ENCODE data around the gene KIRREL1. TPM values are rescaled to one million over a fixed set of nuclear protein-coding genes. Genes with fewer than 3 reads are reported as not detected.

KIRREL1 gene
- total RNA-seq, 1 experiment from 2014 or later = 42.4 TPM

DNA sequence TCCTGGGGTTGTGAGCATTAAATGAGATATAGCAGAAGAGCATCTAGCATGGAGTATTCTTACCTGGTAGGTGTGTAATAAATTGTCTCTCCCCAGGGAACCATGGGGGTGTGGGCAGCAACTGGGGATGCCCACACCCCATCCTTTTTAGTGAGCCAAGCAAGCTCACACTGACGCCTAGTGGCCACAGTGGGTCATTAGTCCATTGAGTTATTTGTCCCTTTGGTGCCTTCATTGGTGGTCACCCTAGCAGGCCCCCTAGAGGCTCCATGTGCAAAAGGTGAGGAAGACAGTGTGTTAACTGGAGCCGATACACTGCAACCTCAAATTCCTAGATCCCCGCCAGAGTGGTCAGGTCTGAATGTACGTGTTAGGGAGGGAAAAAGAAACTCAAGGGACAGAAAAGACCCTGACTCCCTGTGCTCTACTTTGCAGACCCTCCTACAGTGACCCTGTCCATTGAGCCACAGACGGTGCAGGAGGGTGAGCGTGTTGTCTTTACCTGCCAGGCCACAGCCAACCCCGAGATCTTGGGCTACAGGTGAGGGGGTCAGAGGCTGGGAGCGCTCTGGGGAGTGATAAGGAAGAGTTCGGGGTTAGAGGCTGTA is 94.0 kb downstream of the KIRREL1 start:
- Mint-ChIP-seq H3K4me3 (no peak overlapping the region), H3K9me3 (no peaks in the 10 kb centered on the region), H3K4me1 (peaks cover 8% of the 10 kb centered on the region), H3K27ac (peak overlapping the region; percentile 69), H3K36me3 (peaks cover 56% of the 10 kb centered on the region), H3K27me3 (ENCODE audit: low read depth) (no peaks in the 10 kb centered on the region)
- peak; percentile 97 for ATAC-seq
- ChIA-PET POLR2A (interaction anchor here (0.8 to 1.0 kb wide), 2 partner anchors 9 to 68 kb away, joined by 3 read pairs; no protein-coding TSS in a partner anchor), CTCF (interaction anchor here (0.6 to 4.7 kb wide), 43 partner anchors 8 to 124 kb away, joined by 3 to 67 read pairs (median 5); partner anchors contain the start of gene KIRREL1)
- DNase-seq (ENCODE audit: low spot score) = peak; percentile 87
- TF ChIP-seq, protein P1, sequence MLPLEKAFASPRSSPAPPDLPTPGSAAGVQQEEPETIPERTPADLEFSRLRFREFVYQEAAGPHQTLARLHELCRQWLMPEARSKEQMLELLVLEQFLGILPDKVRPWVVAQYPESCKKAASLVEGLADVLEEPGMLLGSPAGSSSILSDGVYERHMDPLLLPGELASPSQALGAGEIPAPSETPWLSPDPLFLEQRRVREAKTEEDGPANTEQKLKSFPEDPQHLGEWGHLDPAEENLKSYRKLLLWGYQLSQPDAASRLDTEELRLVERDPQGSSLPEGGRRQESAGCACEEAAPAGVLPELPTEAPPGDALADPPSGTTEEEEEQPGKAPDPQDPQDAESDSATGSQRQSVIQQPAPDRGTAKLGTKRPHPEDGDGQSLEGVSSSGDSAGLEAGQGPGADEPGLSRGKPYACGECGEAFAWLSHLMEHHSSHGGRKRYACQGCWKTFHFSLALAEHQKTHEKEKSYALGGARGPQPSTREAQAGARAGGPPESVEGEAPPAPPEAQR (CRISPR knock-in tag; IDR thresholded peaks at IDR 0.05) = no peak
- TF ChIP-seq HMGA2 (CRISPR knock-in tag; IDR thresholded peaks at IDR 0.05) = no peak
- TF ChIP-seq, protein P2, sequence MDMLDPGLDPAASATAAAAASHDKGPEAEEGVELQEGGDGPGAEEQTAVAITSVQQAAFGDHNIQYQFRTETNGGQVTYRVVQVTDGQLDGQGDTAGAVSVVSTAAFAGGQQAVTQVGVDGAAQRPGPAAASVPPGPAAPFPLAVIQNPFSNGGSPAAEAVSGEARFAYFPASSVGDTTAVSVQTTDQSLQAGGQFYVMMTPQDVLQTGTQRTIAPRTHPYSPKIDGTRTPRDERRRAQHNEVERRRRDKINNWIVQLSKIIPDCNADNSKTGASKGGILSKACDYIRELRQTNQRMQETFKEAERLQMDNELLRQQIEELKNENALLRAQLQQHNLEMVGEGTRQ (CRISPR knock-in tag; IDR thresholded peaks at IDR 0.05) = 0 out of 2 replicates have a peak, but pooled peaks have one; percentile 5
- TF ChIP-seq, protein P3, sequence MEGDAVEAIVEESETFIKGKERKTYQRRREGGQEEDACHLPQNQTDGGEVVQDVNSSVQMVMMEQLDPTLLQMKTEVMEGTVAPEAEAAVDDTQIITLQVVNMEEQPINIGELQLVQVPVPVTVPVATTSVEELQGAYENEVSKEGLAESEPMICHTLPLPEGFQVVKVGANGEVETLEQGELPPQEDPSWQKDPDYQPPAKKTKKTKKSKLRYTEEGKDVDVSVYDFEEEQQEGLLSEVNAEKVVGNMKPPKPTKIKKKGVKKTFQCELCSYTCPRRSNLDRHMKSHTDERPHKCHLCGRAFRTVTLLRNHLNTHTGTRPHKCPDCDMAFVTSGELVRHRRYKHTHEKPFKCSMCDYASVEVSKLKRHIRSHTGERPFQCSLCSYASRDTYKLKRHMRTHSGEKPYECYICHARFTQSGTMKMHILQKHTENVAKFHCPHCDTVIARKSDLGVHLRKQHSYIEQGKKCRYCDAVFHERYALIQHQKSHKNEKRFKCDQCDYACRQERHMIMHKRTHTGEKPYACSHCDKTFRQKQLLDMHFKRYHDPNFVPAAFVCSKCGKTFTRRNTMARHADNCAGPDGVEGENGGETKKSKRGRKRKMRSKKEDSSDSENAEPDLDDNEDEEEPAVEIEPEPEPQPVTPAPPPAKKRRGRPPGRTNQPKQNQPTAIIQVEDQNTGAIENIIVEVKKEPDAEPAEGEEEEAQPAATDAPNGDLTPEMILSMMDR (IDR thresholded peaks at IDR 0.05) = peak; percentile 94
- TF ChIP-seq ZNF138 (CRISPR knock-in tag; conservative IDR thresholded peaks at IDR 0.05) = 0 out of 2 replicates have a peak, but pooled peaks have one; percentile 24

DNA sequence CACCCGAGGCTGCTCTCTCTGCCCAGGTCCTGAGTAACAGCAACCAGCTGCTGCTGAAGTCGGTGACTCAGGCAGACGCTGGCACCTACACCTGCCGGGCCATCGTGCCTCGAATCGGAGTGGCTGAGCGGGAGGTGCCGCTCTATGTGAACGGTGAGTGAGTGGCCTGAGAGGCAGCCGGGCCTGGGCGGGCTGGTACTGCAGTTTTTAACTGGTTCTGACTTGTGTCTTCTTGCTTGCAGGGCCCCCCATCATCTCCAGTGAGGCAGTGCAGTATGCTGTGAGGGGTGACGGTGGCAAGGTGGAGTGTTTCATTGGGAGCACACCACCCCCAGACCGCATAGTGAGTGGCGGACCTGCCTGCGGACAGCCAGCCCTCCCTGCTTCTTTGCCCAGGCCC is 96.0 kb downstream of the KIRREL1 start:
- H3K9me3 Mint-ChIP-seq = no peaks in the 10 kb centered on the region
- ChIA-PET POLR2A (no interaction called here), CTCF (no interaction called here)
- DNase-seq (ENCODE audit: low spot score) (no peak), ATAC-seq (no peak)
- peaks cover 67% of the 10 kb centered on the region for H3K36me3 Mint-ChIP-seq
- H3K4me3 Mint-ChIP-seq = no peak overlapping the region
- H3K27ac Mint-ChIP-seq = no peak overlapping the region
- peaks cover 8% of the 10 kb centered on the region for H3K4me1 Mint-ChIP-seq
- H3K27me3 Mint-ChIP-seq (ENCODE audit: low read depth) = no peaks in the 10 kb centered on the region
- TF ChIP-seq, protein P4, sequence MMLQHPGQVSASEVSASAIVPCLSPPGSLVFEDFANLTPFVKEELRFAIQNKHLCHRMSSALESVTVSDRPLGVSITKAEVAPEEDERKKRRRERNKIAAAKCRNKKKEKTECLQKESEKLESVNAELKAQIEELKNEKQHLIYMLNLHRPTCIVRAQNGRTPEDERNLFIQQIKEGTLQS (CRISPR knock-in tag; conservative IDR thresholded peaks at IDR 0.05) = no peak
- TF ChIP-seq ETV6 (CRISPR knock-in tag; IDR thresholded peaks at IDR 0.05) (no peak), GTF2I (CRISPR knock-in tag; conservative IDR thresholded peaks at IDR 0.05) (no peak), NR1H2 (CRISPR knock-in tag; IDR thresholded peaks at IDR 0.05) (no peak), PRRX2 (CRISPR knock-in tag; IDR thresholded peaks at IDR 0.05) (no peak), RORB (CRISPR knock-in tag; IDR thresholded peaks at IDR 0.05) (no peak), NR2C2 (CRISPR knock-in tag; IDR thresholded peaks at IDR 0.05) (no peak), SP1 (CRISPR knock-in tag; conservative IDR thresholded peaks at IDR 0.05) (no peak), SMAD4 (CRISPR knock-in tag; IDR thresholded peaks at IDR 0.05) (no peak), TEAD4 (CRISPR knock-in tag; IDR thresholded peaks at IDR 0.05) (no peak), RELA (CRISPR knock-in tag; IDR thresholded peaks at IDR 0.05; ENCODE audit: borderline replicate concordance) (no peak), OVOL2 (CRISPR knock-in tag; IDR thresholded peaks at IDR 0.05; ENCODE audit: borderline replicate concordance) (no peak), CREB1 (CRISPR knock-in tag; IDR thresholded peaks at IDR 0.05) (no peak), ATF1 (CRISPR knock-in tag; IDR thresholded peaks at IDR 0.05) (no peak)
- TF ChIP-seq, protein P5, sequence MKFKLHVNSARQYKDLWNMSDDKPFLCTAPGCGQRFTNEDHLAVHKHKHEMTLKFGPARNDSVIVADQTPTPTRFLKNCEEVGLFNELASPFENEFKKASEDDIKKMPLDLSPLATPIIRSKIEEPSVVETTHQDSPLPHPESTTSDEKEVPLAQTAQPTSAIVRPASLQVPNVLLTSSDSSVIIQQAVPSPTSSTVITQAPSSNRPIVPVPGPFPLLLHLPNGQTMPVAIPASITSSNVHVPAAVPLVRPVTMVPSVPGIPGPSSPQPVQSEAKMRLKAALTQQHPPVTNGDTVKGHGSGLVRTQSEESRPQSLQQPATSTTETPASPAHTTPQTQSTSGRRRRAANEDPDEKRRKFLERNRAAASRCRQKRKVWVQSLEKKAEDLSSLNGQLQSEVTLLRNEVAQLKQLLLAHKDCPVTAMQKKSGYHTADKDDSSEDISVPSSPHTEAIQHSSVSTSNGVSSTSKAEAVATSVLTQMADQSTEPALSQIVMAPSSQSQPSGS (CRISPR knock-in tag; IDR thresholded peaks at IDR 0.05; ENCODE audit: borderline replicate concordance, low read depth) = no peak
- TF ChIP-seq, protein P1 (CRISPR knock-in tag; IDR thresholded peaks at IDR 0.05) = no peak
- TF ChIP-seq, protein P6, sequence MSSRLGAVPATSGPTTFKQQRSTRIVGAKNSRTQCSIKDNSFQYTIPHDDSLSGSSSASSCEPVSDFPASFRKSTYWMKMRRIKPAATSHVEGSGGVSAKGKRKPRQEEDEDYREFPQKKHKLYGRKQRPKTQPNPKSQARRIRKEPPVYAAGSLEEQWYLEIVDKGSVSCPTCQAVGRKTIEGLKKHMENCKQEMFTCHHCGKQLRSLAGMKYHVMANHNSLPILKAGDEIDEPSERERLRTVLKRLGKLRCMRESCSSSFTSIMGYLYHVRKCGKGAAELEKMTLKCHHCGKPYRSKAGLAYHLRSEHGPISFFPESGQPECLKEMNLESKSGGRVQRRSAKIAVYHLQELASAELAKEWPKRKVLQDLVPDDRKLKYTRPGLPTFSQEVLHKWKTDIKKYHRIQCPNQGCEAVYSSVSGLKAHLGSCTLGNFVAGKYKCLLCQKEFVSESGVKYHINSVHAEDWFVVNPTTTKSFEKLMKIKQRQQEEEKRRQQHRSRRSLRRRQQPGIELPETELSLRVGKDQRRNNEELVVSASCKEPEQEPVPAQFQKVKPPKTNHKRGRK (CRISPR knock-in tag; IDR thresholded peaks at IDR 0.05; ENCODE audit: borderline replicate concordance) = no peak

Data from WTC11 (cell line).